Measurements from ENCODE around the gene GLB1L2.

Gene GLB1L2

GRCh38 chr11:134389464-134390180, 57.8 kb downstream of the GLB1L2 start:
- no peak for DNase-seq

- DNase-seq: no peak
Observed at GRCh38 chr11:134390706-134391569, 59.1 kb downstream of the GLB1L2 start.

GRCh38 chr11:134391656-134392055, 59.9 kb downstream of the GLB1L2 start:
- no peak for DNase-seq

GRCh38 chr11:134392953-134393615, 61.3 kb downstream of the GLB1L2 start:
- no peak for DNase-seq

- DNase-seq: no peak
Observed at GRCh38 chr11:134393638-134394037, 61.9 kb downstream of the GLB1L2 start.

GRCh38 chr11:134394311-134394710, 62.5 kb downstream of the GLB1L2 start:
- DNase-seq: no peak

- DNase-seq: no peak
Observed at GRCh38 chr11:134395002-134395401, 63.2 kb downstream of the GLB1L2 start.

GRCh38 chr11:134397304-134398078, 65.7 kb downstream of the GLB1L2 start:
- DNase-seq: no peak

GRCh38 chr11:134398079-134398444, 66.3 kb downstream of the GLB1L2 start:
- no peak for DNase-seq

GRCh38 chr11:134398644-134399292, 67.0 kb downstream of the GLB1L2 start:
- no peak for DNase-seq

GRCh38 chr11:134399293-134399654, 67.5 kb downstream of the GLB1L2 start:
- no peak for DNase-seq

- no peak for DNase-seq
Observed at GRCh38 chr11:134399996-134400395, 68.2 kb downstream of the GLB1L2 start.

- no peak for DNase-seq
Observed at GRCh38 chr11:134401825-134402809, 70.3 kb downstream of the GLB1L2 start.

GRCh38 chr11:134402910-134403309, 71.1 kb downstream of the GLB1L2 start:
- DNase-seq: no peak

- DNase-seq: no peak
Observed at GRCh38 chr11:134404575-134405341, 73.0 kb downstream of the GLB1L2 start.

- DNase-seq: no peak
Observed at GRCh38 chr11:134405436-134405835, 73.6 kb downstream of the GLB1L2 start.

GRCh38 chr11:134405841-134406240, 74.1 kb downstream of the GLB1L2 start:
- DNase-seq: no peak

GRCh38 chr11:134406264-134407185, 74.7 kb downstream of the GLB1L2 start:
- DNase-seq: no peak

GRCh38 chr11:134407321-134407828, 75.6 kb downstream of the GLB1L2 start:
- no peak for DNase-seq

All from stimulated activated CD4-positive, alpha-beta T cell treated with anti-CD3 and anti-CD28 coated beads, Interleukin-15, amount 100 ng/mL, for 24 hours (primary cell).